Tibial artery (tissue), 4 donors: Measurements from ENCODE around the gene OGT.
"Not testable (repeated sequence)": the region's sequence is repeated elsewhere in the genome, so short reads cannot be mapped to it uniquely, and the experiment has no call there.

ENCODE experiments used
- DNase-seq, 2 donors: peaks; one replicate each; pipeline ENCODE4 v3.0.0-alpha.2; 2019
- H3K27ac ChIP-seq, 2 donors: fragments of 200-600 bp; sonication (generic) in 1 of 2; 1 replicate in 1 of 2; 2 replicates in 1 of 2; pipeline ENCODE4 v1.5.1; 2018 to 2019; ENCODE audit warnings: mild to moderate bottlenecking in 1 of 2
- H3K27me3 ChIP-seq, 2 donors: fragments of 200-600 bp; sonication (generic) in 1 of 2; one replicate each; pipeline versions ENCODE4 v1.5.1 to v1.6.0; 2016 to 2019
- H3K36me3 ChIP-seq, 3 donors: fragments of 200-600 bp; sonication (generic) in 2 of 3; one replicate each; pipeline ENCODE4 v1.5.1; 2016 to 2019; ENCODE audit warnings: mild to moderate bottlenecking in 2 of 3
- H3K4me1 ChIP-seq, 4 donors: fragments of 200-600 bp; sonication (generic) in 2 of 4; 1 replicate in 3 of 4; 2 replicates in 1 of 4; pipeline ENCODE4 v1.5.1; 2016 to 2019
- H3K4me3 ChIP-seq, 2 donors: fragments of 200-600 bp; sonication (generic) in 1 of 2; 1 replicate in 1 of 2; 2 replicates in 1 of 2; pipeline ENCODE4 v1.5.1; 2018 to 2019; ENCODE audit warnings: mild to moderate bottlenecking in 2 of 2
- H3K9me3 ChIP-seq, 3 donors: fragments of 200-600 bp; sonication (generic) in 1 of 3; one replicate each; pipeline ENCODE4 v1.5.1; 2016 to 2019
- CTCF ChIP-seq, 2 experiments: fragments of 200-600 bp in 1 of 2; fragments of 450-650 bp in 1 of 2; IDR thresholded peaks; one replicate each; pipeline ENCODE4 v1.5.1; 2017 to 2019; ENCODE audit warnings: antibody characterized with exemption in 2 of 2, mild to moderate bottlenecking in 1 of 2, moderate library complexity in 1 of 2
- intact Hi-C: fragments of 100-400 bp; cut with DNase I; formaldehyde crosslinking; loops from one replicate; pipeline ENCODE4 v1.15.0; 2023; ENCODE audit warnings: low total_unique reads

The OGT gene

GRCh38 chrX:71532753-71533425, at the start of gene OGT:
OGT (plus strand) TSS chrX:71533104; CDS start chrX:71533300, 196 bp downstream.
- TF ChIP-seq CTCF (IDR thresholded peaks at IDR 0.05) = no peak
- Histone ChIP-seq H3K4me3 (peak within 1 kb of the TSS; percentile 79 to 90), H3K9me3 (no peaks in the 10 kb centered on the region), H3K36me3 (no peaks in the 10 kb centered on the region), H3K27me3 (no peaks in the 10 kb centered on the region), H3K4me1 (peaks cover 0 to 11% (median 0%) of the 10 kb centered on the region in 4 donors), H3K27ac (peak within 1 kb of the TSS; percentile 92)
- intact Hi-C loops = no loop called here
- peak; percentile 95 to 97 for DNase-seq

GRCh38 chrX:71487814-71488213, 45.1 kb upstream of the OGT start:
- no peak overlapping the region for H3K4me3 ChIP-seq
- no peak overlapping the region for H3K27ac ChIP-seq
- H3K9me3 ChIP-seq = no peaks in the 10 kb centered on the region
- H3K27me3 ChIP-seq = no peaks in the 10 kb centered on the region
- TF ChIP-seq CTCF (IDR thresholded peaks at IDR 0.05) = no peak
- intact Hi-C loops = no loop called here
- no peak for DNase-seq
- no peaks in the 10 kb centered on the region for H3K36me3 ChIP-seq
- no peaks in the 10 kb centered on the region for H3K4me1 ChIP-seq

GRCh38 chrX:71489540-71489939, 43.4 kb upstream of the OGT start:
- no peaks in the 10 kb centered on the region for H3K27me3 ChIP-seq

GRCh38 chrX:71492231-71493065, 40.5 kb upstream of the OGT start:
- intact Hi-C loops = no loop called here
- Histone ChIP-seq H3K36me3 (no peaks in the 10 kb centered on the region), H3K4me3 (peak overlapping the region; percentile 63 to 70), H3K4me1 (no peaks in the 10 kb centered on the region), H3K27ac (peak overlapping the region; percentile 55 to 59), H3K9me3 (no peaks in the 10 kb centered on the region), H3K27me3 (no peaks in the 10 kb centered on the region)
- peak; percentile 25 to 61 for DNase-seq
- TF ChIP-seq CTCF (IDR thresholded peaks at IDR 0.05) = no peak

More at GRCh38 chrX:71489540-71489939, 43.4 kb upstream of the OGT start:
- H3K4me1 ChIP-seq = no peaks in the 10 kb centered on the region
- TF ChIP-seq CTCF (IDR thresholded peaks at IDR 0.05) = no peak
- intact Hi-C loops = no loop called here
- H3K9me3 ChIP-seq = no peaks in the 10 kb centered on the region
- H3K27ac ChIP-seq = no peak overlapping the region
- H3K4me3 ChIP-seq = no peak overlapping the region
- no peaks in the 10 kb centered on the region for H3K36me3 ChIP-seq
- DNase-seq = no peak

GRCh38 chrX:71493111-71493613, 39.7 kb upstream of the OGT start:
- H3K27me3 ChIP-seq = no peaks in the 10 kb centered on the region
- TF ChIP-seq CTCF (IDR thresholded peaks at IDR 0.05) = no peak
- intact Hi-C loops = no loop called here
- H3K27ac ChIP-seq = peak overlapping the region in 1 of 2 donors; percentile 55
- no peaks in the 10 kb centered on the region for H3K9me3 ChIP-seq
- H3K36me3 ChIP-seq = no peaks in the 10 kb centered on the region
- DNase-seq = peak in 1 of 2 donors; percentile 37
- peak overlapping the region; percentile 63 to 70 for H3K4me3 ChIP-seq
- H3K4me1 ChIP-seq = no peaks in the 10 kb centered on the region

- H3K36me3 ChIP-seq, DNase-seq, H3K4me3 ChIP-seq, H3K4me1 ChIP-seq, H3K9me3 ChIP-seq, H3K27me3 ChIP-seq, intact Hi-C loops, H3K27ac ChIP-seq: not testable (repeated sequence)
Measured at GRCh38 chrX:71495979-71496378, 36.9 kb upstream of the OGT start.
